ENCODE results near the gene EFCAB14.

GRCh38 chr1:46672696-46673095 lies 46.2 kb downstream of the EFCAB14 start:
- no peak for TF ChIP-seq CTCF (conservative IDR thresholded peaks at IDR 0.05; ENCODE audit: low read depth in 2 of 2)
- no peak for TF ChIP-seq EZH2 (IDR thresholded peaks at IDR 0.05; ENCODE audit: low read depth, unreplicated experiment)
- TF ChIP-seq NANOG (IDR thresholded peaks at IDR 0.05; ENCODE audit: borderline replicate concordance) = no peak
- no peak for TF ChIP-seq REST (IDR thresholded peaks at IDR 0.05; ENCODE audit: unreplicated experiment)
- no peak for TF ChIP-seq ZNF331 (CRISPR knock-in tag; IDR thresholded peaks at IDR 0.05; ENCODE audit: low read depth)
- TF ChIP-seq EZH2phosphoT487 (IDR thresholded peaks at IDR 0.05; ENCODE audit: unreplicated experiment) = no peak
- no peak for TF ChIP-seq POLR2AphosphoS5 (IDR thresholded peaks at IDR 0.05; ENCODE audit: low read depth)
- TF ChIP-seq CREB1 (CRISPR knock-in tag; IDR thresholded peaks at IDR 0.05; ENCODE audit: low read depth) = no peak
- no peak for TF ChIP-seq JUNB (IDR thresholded peaks at IDR 0.05; ENCODE audit: unreplicated experiment)
